GM19452 (cell line): ENCODE data around the gene BCAP29.

ENCODE experiments used
- ATAC-seq: cut with Tn5 transposase; IDR thresholded peaks from one replicate; pipeline ENCODE4 v1.9.1; 2021; ENCODE audit not compliant: unreplicated experiment

Gene BCAP29

GRCh38 chr7:107581387-107582013 is 1.5 kb downstream of the BCAP29 start:
- no peak for ATAC-seq

- no peak for ATAC-seq
Measured at GRCh38 chr7:107582875-107583274, 2.8 kb downstream of the BCAP29 start.

GRCh38 chr7:107584716-107585115 is 4.7 kb downstream of the BCAP29 start:
- ATAC-seq: no peak

- ATAC-seq: no peak
Measured at GRCh38 chr7:107588529-107589130, 8.6 kb downstream of the BCAP29 start.

- no peak for ATAC-seq
Measured at GRCh38 chr7:107591421-107591820, 11.4 kb downstream of the BCAP29 start.

- ATAC-seq: no peak
Measured at GRCh38 chr7:107592361-107593024, 12.4 kb downstream of the BCAP29 start.

GRCh38 chr7:107593025-107593410 is 13.0 kb downstream of the BCAP29 start:
- no peak for ATAC-seq

GRCh38 chr7:107594961-107595737 is 15.1 kb downstream of the BCAP29 start:
- ATAC-seq: no peak

- ATAC-seq: no peak
Measured at GRCh38 chr7:107596881-107597581, 17.0 kb downstream of the BCAP29 start.

GRCh38 chr7:107597582-107597916 is 17.5 kb downstream of the BCAP29 start:
- no peak for ATAC-seq

GRCh38 chr7:107597953-107598352 is 17.9 kb downstream of the BCAP29 start:
- ATAC-seq: no peak

GRCh38 chr7:107599262-107599661 is 19.2 kb downstream of the BCAP29 start:
- no peak for ATAC-seq

- ATAC-seq: no peak
Measured at GRCh38 chr7:107600816-107601215, 20.8 kb downstream of the BCAP29 start.

- ATAC-seq: no peak
Measured at GRCh38 chr7:107605218-107605815, 25.3 kb downstream of the BCAP29 start.

GRCh38 chr7:107606303-107606702 is 26.3 kb downstream of the BCAP29 start:
- ATAC-seq: no peak

GRCh38 chr7:107609811-107610261 is 29.8 kb downstream of the BCAP29 start:
- no peak for ATAC-seq

GRCh38 chr7:107610323-107610722 is 30.3 kb downstream of the BCAP29 start:
- no peak for ATAC-seq

GRCh38 chr7:107613439-107613838 is 33.4 kb downstream of the BCAP29 start:
- ATAC-seq: no peak

- no peak for ATAC-seq
Measured at GRCh38 chr7:107613948-107614347, 33.9 kb downstream of the BCAP29 start.

- no peak for ATAC-seq
Measured at GRCh38 chr7:107614425-107614824, 34.4 kb downstream of the BCAP29 start.
